Measurements from ENCODE around the gene LRRC4. TPM values are rescaled to one million over a fixed set of nuclear protein-coding genes. Genes with fewer than 3 reads are reported as not detected.
A peak's percentile ranks its signal among the peaks of the same experiment; 100 is the strongest.

Gene LRRC4
- total RNA-seq, 1 experiment from 2014 or later: 0.39 TPM

DNA sequence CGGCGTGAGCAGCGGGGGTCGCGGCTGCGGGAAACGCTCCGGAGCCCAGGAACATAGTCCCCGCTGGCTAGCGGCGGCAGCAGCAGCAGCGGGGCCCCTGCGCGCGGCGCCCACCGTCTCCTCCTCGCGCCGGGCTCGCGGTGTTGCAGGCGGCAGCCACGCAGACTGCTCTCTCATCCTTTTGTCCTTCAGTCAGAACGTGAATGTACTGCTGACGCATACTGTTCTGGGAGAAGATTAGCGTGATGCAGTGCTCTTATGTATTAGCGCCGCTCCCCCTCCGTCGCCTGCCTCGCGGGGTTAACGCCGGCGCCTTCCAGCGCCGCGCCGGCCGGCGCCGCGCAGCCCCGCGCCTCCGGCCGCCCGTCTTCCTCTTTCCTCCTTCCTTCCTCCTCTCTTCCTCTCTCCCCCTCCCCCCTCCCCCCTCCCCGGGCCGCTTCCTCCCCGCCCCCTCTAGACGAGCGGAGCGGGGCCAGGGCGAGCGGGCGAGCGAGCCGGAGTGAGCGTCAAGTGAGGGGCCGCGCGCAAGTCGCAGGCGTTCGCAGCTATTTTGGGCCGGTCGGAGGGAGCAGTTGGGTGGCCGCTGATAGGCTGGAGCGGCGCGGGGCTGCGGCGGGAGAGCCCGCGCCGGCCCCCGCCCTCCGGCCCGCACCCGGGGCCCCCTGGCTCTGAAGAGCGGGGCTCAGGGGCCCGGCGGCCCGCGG lies 816 bp upstream of the LRRC4 start:
- peak; percentile 90 for DNase-seq (ENCODE audit: low read depth)

DNA sequence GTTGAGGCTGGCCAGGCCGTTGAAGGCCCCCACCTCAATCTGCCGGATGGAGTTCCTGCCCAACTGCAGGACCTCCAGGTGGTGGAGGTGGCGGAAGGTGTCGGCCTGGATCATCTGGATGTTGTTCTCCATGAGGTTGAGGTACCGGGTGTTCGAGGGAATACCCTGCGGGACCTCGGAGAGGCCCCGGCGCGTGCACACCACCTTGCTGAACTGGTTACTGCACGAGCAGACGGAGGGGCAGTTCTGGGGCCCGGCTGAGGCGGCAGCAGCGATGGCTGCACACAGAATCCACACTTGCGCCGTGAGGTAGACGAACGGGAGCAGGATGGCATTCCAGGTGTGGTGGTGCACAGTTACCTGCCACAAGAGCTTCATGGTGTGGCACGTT lies 979 bp downstream of the LRRC4 start:
- DNase-seq (ENCODE audit: low read depth): no peak

DNA sequence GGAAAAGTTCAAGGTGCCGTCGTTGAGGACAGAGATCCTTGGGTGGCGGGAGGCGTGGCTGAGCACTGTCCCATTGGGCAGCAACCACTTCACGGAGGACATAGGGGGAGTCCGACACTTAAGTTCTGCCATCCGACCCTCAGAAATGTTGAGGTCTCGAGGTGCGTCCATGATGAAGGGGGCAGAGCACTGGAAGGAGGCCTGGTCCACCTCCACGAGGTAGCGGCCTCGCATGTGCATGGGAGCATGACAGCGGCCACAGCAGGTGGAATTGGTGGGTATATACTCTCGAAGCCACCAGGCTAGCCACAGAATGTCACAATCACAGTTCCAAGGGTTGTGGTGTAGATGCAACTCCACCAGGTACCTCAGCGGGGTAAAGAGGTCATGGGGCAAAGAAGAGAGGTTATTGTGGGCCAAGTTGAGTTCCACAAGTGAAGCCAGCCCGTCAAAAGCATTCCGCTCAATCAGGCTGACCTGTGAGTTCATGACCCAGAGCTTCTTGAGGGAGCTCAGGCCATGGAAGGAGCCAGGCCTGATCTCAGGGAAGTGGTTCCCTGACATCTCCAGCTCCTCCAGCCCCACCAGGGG lies 1.7 kb downstream of the LRRC4 start:
- DNase-seq (ENCODE audit: low read depth): no peak

DNA sequence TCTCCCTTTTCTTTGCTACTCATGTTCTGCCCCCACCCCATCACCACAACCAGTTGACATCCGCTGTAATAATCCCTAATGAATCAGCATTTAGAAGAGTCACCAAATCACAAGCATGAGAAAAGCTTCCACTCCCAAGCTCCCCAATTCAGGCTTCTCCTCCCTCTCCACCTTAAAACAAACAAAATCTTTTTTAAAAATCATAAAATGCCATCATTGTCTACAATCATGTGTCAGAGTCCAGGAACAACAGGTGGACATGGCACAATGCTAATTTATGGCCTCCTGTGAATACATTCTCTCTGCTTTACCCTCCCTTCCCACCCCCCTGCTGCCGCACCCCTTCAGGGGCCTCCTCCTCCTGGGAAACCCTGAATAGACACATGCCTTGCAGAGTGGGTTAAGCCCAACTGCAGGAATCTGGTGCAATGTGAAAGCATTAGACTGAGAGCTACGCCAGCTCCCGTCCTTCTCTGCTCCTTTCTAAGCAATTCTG lies 3.7 kb downstream of the LRRC4 start:
- no peak for DNase-seq (ENCODE audit: low read depth)

DNA sequence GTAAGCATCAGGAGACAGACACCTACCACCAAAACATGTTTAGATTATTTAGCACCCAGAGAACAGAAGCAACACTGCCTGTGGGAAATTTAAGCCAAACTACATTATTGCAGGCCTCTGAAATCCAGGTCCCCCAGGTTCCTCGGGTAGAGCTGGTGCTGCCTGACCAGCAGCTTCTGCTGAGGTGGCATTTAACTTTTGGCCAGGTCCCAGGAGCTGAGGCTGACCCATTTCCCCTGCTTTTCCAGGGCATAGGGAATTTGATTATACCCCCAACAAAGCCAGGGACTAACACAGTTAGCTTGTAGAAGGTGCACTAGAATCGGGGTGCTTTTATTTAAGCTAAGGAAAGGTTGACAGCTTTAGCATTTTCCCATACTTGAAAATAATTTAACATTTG lies 4.7 kb downstream of the LRRC4 start:
- no peak for DNase-seq (ENCODE audit: low read depth)

DNA sequence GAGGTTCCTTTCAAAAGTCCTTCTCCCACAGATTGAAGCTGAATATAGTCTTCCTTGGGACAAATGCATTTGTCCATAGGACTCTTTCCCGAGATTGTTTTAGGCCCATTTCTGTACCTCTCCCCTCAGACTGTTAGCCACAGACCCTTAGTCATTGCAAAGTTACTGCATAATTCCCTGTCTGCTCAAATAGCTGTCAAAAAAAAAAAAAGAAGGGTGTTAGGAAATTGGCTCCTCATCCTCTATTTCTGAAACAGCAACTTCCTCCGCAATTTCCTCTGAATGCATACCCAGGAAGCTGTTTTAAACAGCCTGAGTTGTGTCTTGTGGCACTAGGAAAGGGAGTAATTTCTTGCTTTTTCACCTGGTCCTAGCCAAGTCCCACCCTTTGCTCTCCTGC lies 5.4 kb downstream of the LRRC4 start:
- DNase-seq (ENCODE audit: low read depth): no peak

DNA sequence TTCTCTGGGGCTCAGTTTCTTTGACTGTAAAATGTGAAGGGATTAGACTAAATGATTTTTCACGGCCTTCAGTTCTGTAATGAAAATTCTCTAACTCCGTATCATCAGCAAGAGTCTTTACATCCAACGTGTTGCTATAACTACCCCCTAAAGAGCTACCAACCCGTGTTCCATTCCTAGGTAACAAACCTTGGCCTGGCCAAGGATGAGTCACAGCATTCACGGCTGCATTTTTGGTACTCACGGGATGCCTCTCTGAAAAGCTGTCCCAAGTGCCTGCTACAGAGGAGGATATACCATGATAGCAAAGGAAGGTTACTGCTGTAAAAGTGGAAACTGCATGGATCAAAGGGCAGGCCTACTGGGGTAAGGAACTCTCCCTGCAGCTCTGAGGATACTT lies 5.9 kb downstream of the LRRC4 start:
- peak; percentile 64 for DNase-seq (ENCODE audit: low read depth)

DNA sequence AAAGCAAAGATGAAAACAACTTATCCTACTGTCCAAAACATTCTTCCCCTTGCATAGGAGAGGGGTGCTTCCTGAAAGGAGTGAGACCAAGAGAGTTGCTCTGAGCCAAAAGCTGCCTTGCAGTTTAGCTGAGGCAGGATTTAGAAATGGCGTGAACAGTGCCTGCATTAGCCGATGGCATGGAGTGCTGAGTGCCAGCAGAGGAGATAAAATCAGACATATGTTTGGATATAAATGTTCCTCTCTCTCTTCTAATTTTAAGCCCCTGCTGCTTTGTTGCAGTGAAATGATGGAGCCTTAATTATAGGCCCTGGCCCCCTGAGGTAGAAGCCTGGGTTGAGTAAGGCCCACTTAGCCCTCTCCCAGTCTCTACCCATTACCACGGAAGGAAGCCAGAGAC lies 7.1 kb downstream of the LRRC4 start:
- DNase-seq (ENCODE audit: low read depth): no peak

DNA sequence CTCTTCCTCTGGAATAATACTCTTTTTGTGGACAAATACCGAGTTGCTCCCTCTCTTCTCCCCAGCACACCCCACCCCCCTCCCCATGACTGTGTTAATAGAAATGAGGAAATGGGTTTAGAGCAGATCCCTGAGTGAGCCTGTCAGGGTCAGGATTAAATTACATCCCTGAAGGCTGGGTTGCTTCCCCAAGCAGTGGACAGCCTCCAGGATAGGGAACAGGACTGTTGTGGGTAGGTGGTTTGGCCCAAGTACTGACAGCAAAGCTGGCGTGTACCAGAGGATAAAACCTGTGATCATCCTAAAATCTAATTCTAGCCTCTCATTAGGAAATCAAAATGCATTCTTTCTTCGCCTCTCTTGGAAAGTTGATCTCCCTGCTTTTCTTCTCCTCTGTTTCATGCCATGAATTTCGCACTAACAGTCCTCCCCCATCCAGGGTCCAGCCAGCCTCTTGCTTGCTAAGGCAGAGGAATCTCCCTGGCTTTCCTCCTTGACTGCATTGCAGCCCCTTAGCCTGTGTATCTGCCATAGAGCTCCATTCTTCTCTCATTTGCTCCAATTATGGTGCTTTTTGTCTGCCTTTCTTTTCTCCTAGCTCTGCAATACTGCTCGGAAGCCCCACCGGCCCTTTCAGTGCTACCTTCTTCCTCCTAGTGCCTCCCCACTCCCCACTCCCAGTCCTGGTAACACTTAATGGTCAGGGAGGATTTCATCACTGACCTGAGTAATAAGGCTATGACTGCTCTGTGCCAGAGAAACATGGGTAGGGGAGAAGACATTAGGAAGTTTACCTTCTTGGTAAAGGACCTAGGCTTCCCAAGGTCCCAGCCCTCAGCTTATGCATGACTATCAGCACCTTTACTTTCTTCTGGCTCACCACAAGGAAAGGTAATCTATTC lies 8.4 kb downstream of the LRRC4 start:
- DNase-seq (ENCODE audit: low read depth): peak; percentile 92

DNA sequence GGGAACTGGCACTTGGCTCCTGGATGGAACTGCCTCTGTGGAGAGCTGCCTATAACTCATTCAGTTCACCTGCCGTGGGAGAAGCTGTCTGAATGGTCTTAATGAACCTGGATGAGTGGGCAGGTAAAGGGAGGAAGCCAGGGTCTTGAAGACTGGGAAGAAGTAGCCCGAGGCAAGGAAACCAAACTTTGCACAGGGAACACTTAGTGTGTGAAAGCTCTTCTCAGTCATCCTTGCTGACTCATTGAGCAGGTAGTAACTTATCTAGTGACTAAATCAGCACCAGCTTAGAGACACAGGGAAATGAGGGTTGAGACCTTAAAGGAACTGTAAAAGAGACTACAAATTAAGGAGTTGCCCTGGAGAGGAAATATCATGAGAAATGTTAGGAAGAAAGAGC lies 9.9 kb downstream of the LRRC4 start:
- DNase-seq (ENCODE audit: low read depth): peak; percentile 93

DNA sequence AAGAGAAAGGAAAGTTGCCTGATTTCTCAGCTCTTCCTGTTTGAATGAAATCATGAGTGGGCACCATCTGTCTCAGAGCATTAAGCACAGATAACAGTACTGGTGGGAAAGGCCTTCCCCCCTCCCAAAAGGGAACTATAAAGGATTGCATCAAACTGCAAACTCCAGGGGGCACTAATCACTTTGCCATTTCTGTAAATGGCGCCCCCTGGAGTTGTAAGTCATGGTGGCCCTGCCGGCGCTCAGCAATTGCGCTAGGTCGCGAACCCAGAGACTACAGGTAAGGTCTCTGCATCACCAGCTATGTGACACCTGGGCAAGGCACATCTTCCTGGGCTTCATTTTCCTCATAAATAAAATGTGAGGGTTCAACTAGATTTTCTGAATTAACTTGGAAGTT lies 11.1 kb downstream of the LRRC4 start:
- no peak for DNase-seq (ENCODE audit: low read depth)

DNA sequence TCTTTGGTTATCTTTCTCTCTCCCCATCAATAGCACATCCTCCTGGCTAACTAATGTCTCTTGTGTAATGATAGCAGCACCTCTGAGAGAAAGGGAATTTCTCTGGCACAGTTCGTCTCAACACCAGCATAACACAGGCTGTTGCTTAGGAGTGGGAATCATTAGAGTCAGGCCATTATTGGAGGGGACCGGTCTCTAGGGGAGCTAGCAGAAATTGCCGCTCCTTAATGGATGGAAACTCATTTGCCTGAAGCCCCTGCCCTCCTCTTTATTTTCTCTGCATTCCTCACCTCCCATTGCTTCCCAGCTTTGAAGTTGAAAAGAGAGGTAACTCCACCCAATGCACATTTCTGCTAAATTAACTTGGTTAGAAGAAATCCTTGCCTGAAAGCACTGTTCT lies 11.9 kb downstream of the LRRC4 start:
- no peak for DNase-seq (ENCODE audit: low read depth)

DNA sequence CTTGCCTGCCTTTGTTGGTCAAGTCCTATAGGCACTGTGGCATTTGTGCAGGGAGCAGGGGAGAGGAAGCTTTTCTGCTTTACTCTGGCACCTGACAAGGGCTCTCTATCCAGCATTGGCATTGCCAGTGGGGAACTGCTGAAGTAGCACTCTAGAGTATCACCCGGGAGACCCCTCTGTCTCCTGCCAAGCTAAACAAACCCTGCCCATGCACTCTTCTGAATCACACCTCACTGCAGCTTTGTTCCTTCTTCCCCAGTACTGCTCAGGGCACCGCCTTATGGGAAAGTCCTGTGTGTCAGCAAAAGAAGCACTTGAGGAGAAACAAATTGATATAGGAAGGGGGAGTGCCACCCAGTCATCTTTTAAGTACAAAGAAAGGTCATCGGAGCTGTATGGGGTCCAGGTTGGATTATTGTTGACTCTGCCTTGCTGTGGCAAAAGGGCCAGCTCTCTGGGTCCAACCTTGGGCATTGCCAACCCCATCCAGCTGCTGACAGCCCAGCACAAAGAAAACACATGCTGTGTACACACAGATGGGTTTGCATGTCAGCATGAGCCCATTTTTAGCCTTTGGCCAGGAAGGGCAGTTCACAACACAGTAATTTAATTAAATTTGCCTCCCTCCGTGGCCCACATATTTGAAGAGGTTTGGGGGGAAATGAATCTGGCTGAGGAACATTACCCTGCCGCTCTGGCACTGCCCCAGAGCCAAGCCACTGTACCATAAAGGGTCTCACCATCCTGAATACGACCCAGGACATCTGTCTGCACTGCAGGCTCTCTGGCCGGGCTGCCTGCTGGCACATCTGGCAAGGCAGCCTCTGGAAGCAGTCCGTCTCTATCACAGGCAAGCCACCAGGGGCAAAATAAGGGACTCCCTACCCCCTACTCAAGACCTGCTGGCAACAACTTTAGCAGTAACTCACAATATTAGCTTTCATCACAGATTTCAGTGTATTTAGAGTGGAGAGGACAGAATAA lies 13.1 kb downstream of the LRRC4 start:
- no peak for DNase-seq (ENCODE audit: low read depth)

DNA sequence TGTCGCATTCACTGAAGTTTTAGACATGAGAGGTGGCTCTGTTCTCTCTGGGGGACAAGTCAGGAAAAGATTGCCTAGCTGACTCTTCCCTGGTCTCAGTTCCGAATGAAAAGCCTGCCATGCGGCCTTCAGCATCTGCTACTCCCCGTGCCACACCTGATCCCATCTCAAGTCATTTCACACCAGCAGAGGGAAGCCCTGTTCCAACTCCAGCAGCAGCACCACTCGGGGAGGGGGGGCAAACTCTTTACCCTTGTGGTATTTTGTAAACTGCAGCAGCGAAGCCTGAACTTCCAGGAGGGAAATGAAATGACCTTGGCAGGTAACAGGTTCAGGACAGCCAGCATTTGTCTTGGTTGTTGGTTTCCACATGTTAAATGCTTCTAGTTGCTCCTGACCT lies 13.8 kb downstream of the LRRC4 start:
- no peak for DNase-seq (ENCODE audit: low read depth)

DNA sequence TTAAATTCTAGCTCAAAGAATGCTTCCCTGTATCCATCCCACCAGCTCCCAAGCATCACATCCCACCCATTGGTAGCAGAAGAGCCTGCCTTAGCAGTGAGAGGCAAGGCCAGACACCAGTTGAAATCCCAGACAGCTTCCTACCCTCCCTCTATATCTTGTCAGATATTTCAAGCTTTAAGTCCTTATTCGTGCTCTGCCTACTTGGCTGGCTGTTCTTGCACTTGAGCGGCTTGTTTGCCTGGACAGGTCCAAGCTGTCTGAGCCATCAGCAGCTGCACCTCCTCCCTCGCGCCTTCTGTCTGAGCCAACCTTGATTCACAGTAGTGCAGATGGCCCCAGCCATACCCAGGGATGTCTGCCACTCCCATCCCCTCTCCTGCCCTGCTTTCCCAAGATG lies 16.4 kb downstream of the LRRC4 start:
- DNase-seq (ENCODE audit: low read depth): no peak

DNA sequence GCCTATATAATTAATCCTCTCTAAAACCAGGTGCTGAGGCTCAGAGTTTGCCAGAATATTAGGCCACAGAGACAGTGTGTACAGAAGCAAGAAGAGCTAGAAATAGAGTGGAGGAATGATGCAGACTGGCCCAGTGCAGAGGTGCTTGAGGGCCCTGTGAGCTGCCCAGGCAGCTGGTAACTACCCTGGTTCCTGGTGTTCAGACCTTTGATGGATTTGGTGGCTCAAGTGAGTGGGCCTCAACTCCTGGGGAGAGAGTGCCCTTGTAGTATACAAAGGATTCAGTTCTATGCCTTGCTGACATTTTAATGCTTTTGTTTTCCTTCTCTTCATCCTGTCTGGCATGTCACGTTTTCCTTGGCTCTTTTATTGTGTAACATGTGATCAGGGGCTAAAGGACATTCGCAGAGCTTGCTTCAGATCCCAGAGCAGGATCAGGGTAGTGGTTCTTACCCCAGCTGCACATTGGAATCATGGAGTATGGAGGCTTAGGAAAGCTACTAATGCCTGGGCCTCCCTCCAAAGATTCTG lies 20.0 kb downstream of the LRRC4 start:
- DNase-seq (ENCODE audit: low read depth): no peak

DNA sequence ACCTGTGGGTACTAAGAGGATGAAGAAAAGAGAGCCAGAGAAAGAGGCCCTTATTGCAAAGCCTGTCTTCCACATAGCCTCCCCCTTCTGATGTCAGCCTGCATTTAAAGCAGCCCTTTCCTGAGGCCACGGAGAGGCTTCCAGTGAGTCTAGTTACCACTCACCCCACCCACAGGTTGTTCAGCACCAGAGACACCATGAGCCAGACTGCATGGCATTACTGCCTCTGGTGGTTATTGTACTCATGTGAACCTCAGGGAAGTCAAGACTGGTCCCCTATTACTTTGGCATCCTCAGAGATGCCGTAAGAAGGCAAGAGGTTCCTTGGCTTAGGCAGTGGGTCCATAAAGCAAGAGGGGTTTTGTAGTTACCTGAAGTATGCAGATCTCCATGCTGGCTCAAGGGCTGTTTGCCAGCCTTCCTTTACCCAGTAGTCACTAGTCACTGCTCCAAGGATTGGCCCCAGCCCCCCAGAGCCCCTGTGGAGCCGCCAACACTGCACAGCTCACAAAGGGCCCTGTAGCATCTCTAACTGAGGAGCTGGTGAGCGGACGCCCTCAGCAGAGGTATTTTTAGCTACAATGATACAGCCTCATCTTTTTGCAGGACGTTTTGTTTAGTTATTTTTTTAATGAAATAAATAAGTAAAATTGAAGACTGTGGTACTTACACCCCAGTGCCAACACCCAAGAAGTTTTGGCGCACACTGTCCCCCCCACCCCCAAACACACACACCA lies 20.7 kb downstream of the LRRC4 start:
- no peak for DNase-seq (ENCODE audit: low read depth)

DNA sequence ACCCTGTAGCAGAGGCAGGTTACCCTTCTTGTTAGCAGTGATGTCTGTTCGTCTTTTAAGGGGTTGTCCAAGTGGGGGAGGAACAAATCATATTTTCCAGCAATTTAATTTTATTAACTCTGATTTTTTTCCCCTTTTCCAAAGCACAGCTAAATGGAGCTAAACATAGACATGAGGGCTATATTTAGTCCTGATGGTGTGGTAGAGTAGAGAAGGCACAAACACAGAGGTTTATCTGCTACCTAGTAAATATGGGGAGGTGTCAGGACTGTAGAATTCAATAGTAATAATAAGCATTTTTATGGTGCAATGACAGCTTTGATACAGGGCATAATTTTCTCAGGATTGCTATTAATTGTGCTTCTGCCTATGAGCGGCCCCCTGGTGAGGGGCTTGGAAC lies 22.5 kb downstream of the LRRC4 start:
- no peak for DNase-seq (ENCODE audit: low read depth)

DNA sequence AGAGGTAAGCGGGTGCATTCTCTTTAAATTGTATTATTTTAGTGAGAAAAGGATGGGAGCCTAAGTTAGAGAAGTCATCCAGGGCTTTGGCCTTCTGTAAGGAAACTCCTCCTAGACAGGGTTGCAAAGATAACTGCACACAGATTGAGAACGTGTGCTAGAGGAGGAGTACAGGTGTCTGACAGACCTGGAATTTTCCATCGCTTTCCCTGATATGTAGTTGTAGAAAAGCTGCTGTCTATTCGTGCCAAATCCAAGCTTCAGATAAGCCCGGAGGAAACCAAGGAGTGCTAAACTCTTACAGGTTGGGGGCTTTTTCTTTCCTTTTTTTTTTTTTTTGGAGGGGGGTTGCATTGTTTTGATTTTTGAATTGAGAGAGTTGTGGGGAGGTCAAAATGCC lies 23.1 kb downstream of the LRRC4 start:
- no peak for DNase-seq (ENCODE audit: low read depth)

DNA sequence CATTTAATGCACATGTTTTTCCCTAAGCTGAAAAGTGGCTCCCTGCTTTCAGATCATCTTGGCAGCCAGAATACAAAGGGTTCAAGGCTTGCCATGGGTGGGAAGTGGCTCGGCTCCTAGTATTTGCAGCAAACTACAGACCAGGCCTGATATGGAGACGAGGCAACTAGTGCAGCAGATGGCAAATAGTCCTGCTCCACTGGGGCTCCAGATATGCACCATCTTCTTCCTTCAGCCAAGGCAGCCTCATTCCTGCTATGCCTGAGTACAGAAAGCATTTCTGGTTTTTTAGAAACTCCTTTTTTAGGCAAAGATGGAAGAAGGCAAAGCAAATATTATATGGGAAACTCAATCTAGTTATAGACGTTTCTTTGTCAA lies 23.9 kb downstream of the LRRC4 start:
- no peak for DNase-seq (ENCODE audit: low read depth)

Measured in M059J (cell line).